ENCODE data around the gene ADGRE2. TPM values are rescaled to one million over a fixed set of nuclear protein-coding genes. Genes with fewer than 3 reads are reported as not detected.

ADGRE2 gene
- total and polyA plus RNA-seq, 2 experiments from 2014 or later, result 2.4 TPM

- H3K27ac Mint-ChIP-seq, result no peak overlapping the region
- Histone ChIP-seq H3K4me2 (no peak overlapping the region), H3K4me3 (no peak overlapping the region), H3K27me3 (ENCODE audit: insufficient read depth) (no peaks in the 10 kb centered on the region), H4K20me1 (replicated peaks; ENCODE audit: insufficient read depth) (no peaks in the 10 kb centered on the region), H3F3A (replicated peaks; ENCODE audit: low read depth) (no peaks in the 10 kb centered on the region), H3K79me2 (replicated peaks; ENCODE audit: insufficient read depth) (no peaks in the 10 kb centered on the region), H3K27ac (ENCODE audit: low read depth) (no peak overlapping the region), H3K4me1 (ENCODE audit: insufficient read depth) (no peaks in the 10 kb centered on the region), H2AFZ (no peak overlapping the region), H3K36me3 (ENCODE audit: insufficient read depth) (no peaks in the 10 kb centered on the region), H3K9me2 (ENCODE audit: insufficient read depth) (no peaks in the 10 kb centered on the region)
- ATAC-seq (no peak), DNase-seq (ENCODE audit: low spot score) (no peak)
- peaks cover 17% of the 10 kb centered on the region for H3K9me3 Mint-ChIP-seq
- no peaks in the 10 kb centered on the region for H3K4me1 Mint-ChIP-seq
- no peak overlapping the region for H3K4me3 Mint-ChIP-seq
- H3K27me3 Mint-ChIP-seq (ENCODE audit: insufficient read depth, low read depth, poor library complexity), result peaks cover 4% of the 10 kb centered on the region
- no peaks in the 10 kb centered on the region for H3K36me3 Mint-ChIP-seq (ENCODE audit: low read depth)
- TF ChIP-seq ZNF114 (CRISPR knock-in tag; IDR thresholded peaks at IDR 0.05), result no peak
- TF ChIP-seq STAT1 (IDR thresholded peaks at IDR 0.05; ENCODE audit: unreplicated experiment), result no peak
- no peak for TF ChIP-seq EZH2phosphoT487 (IDR thresholded peaks at IDR 0.05; ENCODE audit: unreplicated experiment)
- no peak for TF ChIP-seq CTCF (conservative IDR thresholded peaks at IDR 0.05; ENCODE audit: low read depth in 2 of 2)
- TF ChIP-seq EZH2 (IDR thresholded peaks at IDR 0.05; ENCODE audit: low read depth, unreplicated experiment), result no peak
- TF ChIP-seq NANOG (IDR thresholded peaks at IDR 0.05; ENCODE audit: borderline replicate concordance), result no peak
- TF ChIP-seq REST (IDR thresholded peaks at IDR 0.05; ENCODE audit: unreplicated experiment), result no peak
- TF ChIP-seq JUNB (IDR thresholded peaks at IDR 0.05; ENCODE audit: unreplicated experiment), result no peak
- no peak for TF ChIP-seq CREB1 (CRISPR knock-in tag; IDR thresholded peaks at IDR 0.05; ENCODE audit: low read depth)
- no peak for TF ChIP-seq ZNF331 (CRISPR knock-in tag; IDR thresholded peaks at IDR 0.05; ENCODE audit: low read depth)
- no peak for TF ChIP-seq ZNF462 (CRISPR knock-in tag; IDR thresholded peaks at IDR 0.05)
- TF ChIP-seq ETS1 (IDR thresholded peaks at IDR 0.05), result no peak
Observed at GRCh38 chr19:14683439-14683838, 94.9 kb downstream of the ADGRE2 start.

Data from GM23338 (cell line).